HG03469 (cell line): ENCODE data around the gene XBP1.
"Not testable (repeated sequence)": the region's sequence is repeated elsewhere in the genome, so short reads cannot be mapped to it uniquely, and the experiment has no call there.

Source experiments
- ATAC-seq: cut with Tn5 transposase; IDR thresholded peaks from one replicate; pipeline ENCODE4 v1.9.1; 2021; ENCODE audit warnings: mild to moderate bottlenecking, moderate library complexity, moderate number of reproducible peaks; ENCODE audit not compliant: unreplicated experiment

Gene XBP1

GRCh38 chr22:28793976-28794584, 6.3 kb downstream of the XBP1 start:
- no peak for ATAC-seq

GRCh38 chr22:28792491-28793383, 7.6 kb downstream of the XBP1 start:
- ATAC-seq = no peak

GRCh38 chr22:28791841-28792490, 8.4 kb downstream of the XBP1 start:
- ATAC-seq = no peak

- no peak for ATAC-seq
These were observed 9.2 kb downstream of the XBP1 start for GRCh38 chr22:28791124-28791523.

GRCh38 chr22:28788601-28789000, 11.8 kb downstream of the XBP1 start:
- ATAC-seq = no peak

GRCh38 chr22:28783786-28784671, 16.3 kb downstream of the XBP1 start:
- no peak for ATAC-seq

- ATAC-seq = no peak
These were observed 20.1 kb downstream of the XBP1 start for GRCh38 chr22:28780296-28780695.

GRCh38 chr22:28779833-28780232, 20.5 kb downstream of the XBP1 start:
- ATAC-seq = no peak

GRCh38 chr22:28774378-28774777, 26.0 kb downstream of the XBP1 start:
- no peak for ATAC-seq

GRCh38 chr22:28773461-28773867, 26.9 kb downstream of the XBP1 start:
- ATAC-seq = no peak

- peak; percentile 79 for ATAC-seq
These were observed 27.5 kb downstream of the XBP1 start, which contains the start of gene CCDC117 for GRCh38 chr22:28772633-28773460. Gene CCDC117 (plus strand): TSS chr22:28772695. CDS start chr22:28772850, 155 bp downstream.

- ATAC-seq = no peak
These were observed 29.1 kb downstream of the XBP1 start for GRCh38 chr22:28771195-28771791.

GRCh38 chr22:28769394-28770085, 30.8 kb downstream of the XBP1 start:
- no peak for ATAC-seq

- ATAC-seq = no peak
These were observed 31.5 kb downstream of the XBP1 start for GRCh38 chr22:28768701-28769393.

GRCh38 chr22:28766628-28767027, 33.7 kb downstream of the XBP1 start:
- ATAC-seq = no peak

- not testable (repeated sequence) for ATAC-seq
These were observed 38.4 kb downstream of the XBP1 start for GRCh38 chr22:28762000-28762399.

GRCh38 chr22:28761449-28761755, 39.0 kb downstream of the XBP1 start:
- no peak for ATAC-seq

- ATAC-seq = no peak
These were observed 40.4 kb downstream of the XBP1 start for GRCh38 chr22:28759861-28760560.
